Pancreas (tissue), 10 donors: ENCODE measurements around the gene BTG2. TPM values are rescaled to one million over a fixed set of nuclear protein-coding genes. Genes with fewer than 3 reads are reported as not detected.

ENCODE experiments used
- ATAC-seq, 4 donors: fragments of 200-7000 bp; cut with Tn5 transposase; one replicate each; pipeline versions ENCODE4 v1.8.0 to v1.9.1; 2020; ENCODE audit warnings: mild to moderate bottlenecking in 4 of 4, moderate library complexity in 4 of 4
- DNase-seq, 6 donors: peaks; one replicate each; pipeline ENCODE4 v3.0.0-alpha.2; 2020
- FAIRE-seq: peaks from 2 replicates; lab custom pipeline; 2012; peaks lifted over from hg19 to GRCh38; lab: Jason Lieb, UNC
- H3K27ac ChIP-seq, 4 donors: fragments of 200-600 bp; sonication (generic); 1 replicate in 3 of 4; 2 replicates in 1 of 4; pipeline versions ENCODE4 v1.5.0 to v1.8.0; 2020
- H3K27me3 ChIP-seq, 4 donors: fragments of 200-600 bp; one replicate each; pipeline ENCODE4 v1.8.0; 2021
- H3K36me3 ChIP-seq, 3 donors: fragments of 200-600 bp; sonication (generic) in 1 of 3; one replicate each; pipeline versions ENCODE4 v1.5.0 to v1.8.0; 2020 to 2021
- H3K4me1 ChIP-seq, 3 donors: fragments of 200-600 bp; one replicate each; pipeline ENCODE4 v1.8.0; 2021
- H3K4me3 ChIP-seq, 4 donors: fragments of 200-600 bp; sonication (generic) in 2 of 4; one replicate each; pipeline versions ENCODE4 v1.5.0 to v1.8.0; 2020 to 2021
- H3K9me3 ChIP-seq, 4 donors: fragments of 200-600 bp; one replicate each; pipeline ENCODE4 v1.8.0; 2021
- WGBS, 2 donors: extraction: QIAGEN DNeasy Blood & Tissue Kit; methylation state at CpG; one replicate each; pipeline ENCODE4 v1.1.7; 2013; 5-methylcytosine and 5-hydroxymethylcytosine counted together
- intact Hi-C, 3 donors: fragments of 100-400 bp; cut with DNase I; formaldehyde crosslinking; loops; one replicate each; pipeline versions ENCODE4 v1.11.1 to v1.14.2; 2022
- polyA plus RNA-seq, 2 donors: library from polyadenylated mRNA; stranded (reverse); fragments of 200-250 nt; gene quantifications; one replicate each; pipeline ENCODE4 v1.2.3, GENCODE V29; 2013
- total RNA-seq, 6 donors: library from RNA; stranded (reverse); fragmentation: NEBNext Ultra II Directional in 4 of 6; extraction: Animal tissue kit (Norgen Biotek cat#: 25700) in 4 of 6; gene quantifications; one replicate each; pipeline versions ENCODE4 v1.2.1 to v1.2.4, GENCODE V29; 2021 to 2023
- TF ChIP-seq, protein P1 (sequence below), 4 donors: fragments of 200-600 bp; sonication (generic) in 3 of 4; IDR thresholded peaks; one replicate each; pipeline versions ENCODE4 v1.5.0 to v1.8.0; 2021; ENCODE audit warnings: antibody characterized with exemption in 4 of 4
- donor health status: healthy with polysubstance abuse.
- donor health status: DM: no; HTN: no; CAD: no; lungs with moderate emphysema.
- donor health status: DM: no; HTN: no; CAD: no.
- donor health status: control.
- donor health status: control.
- donor health status: Bipolar disorder and iron deficiency.
- donor health status: DM: yes; HTN: yes; CAD: no.
- donor health status: DM: no; HTN: no; CAD: no.
- donor health status: DM: no; HTN: no; CAD: no.
- donor health status: DM: yes; HTN: yes; CAD: no.

BTG2 gene
- total and polyA plus RNA-seq, 8 donors, result 83.1 to 452 (median 192) TPM

DNA sequence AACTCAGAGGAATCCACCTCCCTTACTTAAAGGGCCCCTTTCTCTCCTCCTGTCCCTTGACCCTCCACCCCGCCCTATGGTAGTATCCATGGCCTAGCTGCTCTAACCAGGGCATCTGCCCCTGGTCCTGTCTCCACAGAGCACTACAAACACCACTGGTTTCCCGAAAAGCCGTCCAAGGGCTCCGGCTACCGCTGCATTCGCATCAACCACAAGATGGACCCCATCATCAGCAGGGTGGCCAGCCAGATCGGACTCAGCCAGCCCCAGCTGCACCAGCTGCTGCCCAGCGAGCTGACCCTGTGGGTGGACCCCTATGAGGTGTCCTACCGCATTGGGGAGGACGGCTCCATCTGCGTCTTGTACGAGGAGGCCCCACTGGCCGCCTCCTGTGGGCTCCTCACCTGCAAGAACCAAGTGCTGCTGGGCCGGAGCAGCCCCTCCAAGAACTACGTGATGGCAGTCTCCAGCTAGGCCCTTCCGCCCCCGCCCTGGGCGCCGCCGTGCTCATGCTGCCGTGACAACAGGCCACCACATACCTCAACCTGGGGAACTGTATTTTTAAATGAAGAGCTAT, 1.7 kb downstream of the BTG2 start:
- WGBS, 2 donors, result 43 to 44% methylated on average over 21 of the region's 21 CpGs
- H3K27me3 ChIP-seq, result no peaks in the 10 kb centered on the region
- DNase-seq (peak in 5 of 6 donors; percentile 67 to 90 (median 74)), ATAC-seq (peak in 3 of 4 donors; percentile 0 to 5 (median 2)), FAIRE-seq (no peak)
- no peaks in the 10 kb centered on the region for H3K9me3 ChIP-seq
- intact Hi-C loops, result no loop called here
- peak overlapping the region; percentile 96 to 100 (median 98) for H3K27ac ChIP-seq
- peaks cover 0 to 28% (median 13%) of the 10 kb centered on the region in 3 donors for H3K4me1 ChIP-seq
- TF ChIP-seq, protein P1, sequence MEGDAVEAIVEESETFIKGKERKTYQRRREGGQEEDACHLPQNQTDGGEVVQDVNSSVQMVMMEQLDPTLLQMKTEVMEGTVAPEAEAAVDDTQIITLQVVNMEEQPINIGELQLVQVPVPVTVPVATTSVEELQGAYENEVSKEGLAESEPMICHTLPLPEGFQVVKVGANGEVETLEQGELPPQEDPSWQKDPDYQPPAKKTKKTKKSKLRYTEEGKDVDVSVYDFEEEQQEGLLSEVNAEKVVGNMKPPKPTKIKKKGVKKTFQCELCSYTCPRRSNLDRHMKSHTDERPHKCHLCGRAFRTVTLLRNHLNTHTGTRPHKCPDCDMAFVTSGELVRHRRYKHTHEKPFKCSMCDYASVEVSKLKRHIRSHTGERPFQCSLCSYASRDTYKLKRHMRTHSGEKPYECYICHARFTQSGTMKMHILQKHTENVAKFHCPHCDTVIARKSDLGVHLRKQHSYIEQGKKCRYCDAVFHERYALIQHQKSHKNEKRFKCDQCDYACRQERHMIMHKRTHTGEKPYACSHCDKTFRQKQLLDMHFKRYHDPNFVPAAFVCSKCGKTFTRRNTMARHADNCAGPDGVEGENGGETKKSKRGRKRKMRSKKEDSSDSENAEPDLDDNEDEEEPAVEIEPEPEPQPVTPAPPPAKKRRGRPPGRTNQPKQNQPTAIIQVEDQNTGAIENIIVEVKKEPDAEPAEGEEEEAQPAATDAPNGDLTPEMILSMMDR (IDR thresholded peaks at IDR 0.05), result no peak
- H3K4me3 ChIP-seq, result peak overlapping the region; percentile 68 to 92 (median 81)
- H3K36me3 ChIP-seq, result peaks cover 5 to 25% (median 22%) of the 10 kb centered on the region in 3 donors

DNA sequence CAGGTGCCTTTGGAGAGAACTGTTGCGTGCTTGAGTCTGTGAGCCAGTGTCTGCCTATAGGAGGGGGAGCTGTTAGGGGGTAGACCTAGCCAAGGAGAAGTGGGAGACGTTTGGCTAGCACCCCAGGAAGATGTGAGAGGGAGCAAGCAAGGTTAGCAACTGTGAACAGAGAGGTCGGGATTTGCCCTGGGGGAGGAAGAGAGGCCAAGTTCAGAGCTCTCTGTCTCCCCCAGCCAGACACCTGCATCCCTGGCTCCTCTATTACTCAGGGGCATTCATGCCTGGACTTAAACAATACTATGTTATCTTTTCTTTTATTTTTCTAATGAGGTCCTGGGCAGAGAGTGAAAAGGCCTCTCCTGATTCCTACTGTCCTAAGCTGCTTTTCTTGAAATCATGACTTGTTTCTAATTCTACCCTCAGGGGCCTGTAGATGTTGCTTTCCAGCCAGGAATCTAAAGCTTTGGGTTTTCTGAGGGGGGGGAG, 2.4 kb downstream of the BTG2 start:
- FAIRE-seq, result no peak
- WGBS, 2 donors, result 20 to 31% methylated on average over 3 of the region's 3 CpGs
- H3K27ac ChIP-seq, result peak overlapping the region; percentile 96 to 100 (median 98)
- no peaks in the 10 kb centered on the region for H3K27me3 ChIP-seq
- peak overlapping the region; percentile 68 to 92 (median 81) for H3K4me3 ChIP-seq
- no peaks in the 10 kb centered on the region for H3K9me3 ChIP-seq
- peaks cover 0 to 26% (median 11%) of the 10 kb centered on the region in 3 donors for H3K4me1 ChIP-seq
- ATAC-seq, result no peak
- TF ChIP-seq, protein P1 (IDR thresholded peaks at IDR 0.05), result no peak
- intact Hi-C loops, result no loop called here
- no peak for DNase-seq
- peaks cover 5 to 25% (median 22%) of the 10 kb centered on the region in 3 donors for H3K36me3 ChIP-seq

DNA sequence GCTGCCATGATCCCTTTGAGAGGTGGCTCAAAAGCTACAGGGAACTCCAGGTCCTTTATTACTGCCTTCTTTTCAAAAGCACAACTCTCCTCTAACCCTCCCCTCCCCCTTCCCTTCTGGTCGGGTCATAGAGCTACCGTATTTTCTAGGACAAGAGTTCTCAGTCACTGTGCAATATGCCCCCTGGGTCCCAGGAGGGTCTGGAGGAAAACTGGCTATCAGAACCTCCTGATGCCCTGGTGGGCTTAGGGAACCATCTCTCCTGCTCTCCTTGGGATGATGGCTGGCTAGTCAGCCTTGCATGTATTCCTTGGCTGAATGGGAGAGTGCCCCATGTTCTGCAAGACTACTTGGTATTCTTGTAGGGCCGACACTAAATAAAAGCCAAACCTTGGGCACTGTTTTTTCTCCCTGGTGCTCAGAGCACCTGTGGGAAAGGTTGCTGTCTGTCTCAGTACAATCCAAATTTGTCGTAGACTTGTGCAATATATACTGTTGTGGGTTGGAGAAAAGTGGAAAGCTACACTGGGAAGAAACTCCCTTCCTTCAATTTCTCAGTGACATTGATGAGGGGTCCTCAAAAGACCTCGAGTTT, 3.1 kb downstream of the BTG2 start:
- Histone ChIP-seq H3K9me3 (no peaks in the 10 kb centered on the region), H3K27ac (peak overlapping the region; percentile 96 to 100 (median 98)), H3K36me3 (peaks cover 5 to 25% (median 22%) of the 10 kb centered on the region in 3 donors), H3K27me3 (no peaks in the 10 kb centered on the region), H3K4me3 (peak overlapping the region in 3 of 4 donors; percentile 68 to 92 (median 70)), H3K4me1 (peaks cover 0 to 19% (median 3%) of the 10 kb centered on the region in 3 donors)
- TF ChIP-seq, protein P1 (IDR thresholded peaks at IDR 0.05), result no peak
- ATAC-seq, result peak in 1 of 4 donors; percentile 0
- FAIRE-seq, result no peak
- no peak for DNase-seq
- intact Hi-C loops, result no loop called here
- 30 to 34% methylated on average over 5 of the region's 5 CpGs for WGBS, 2 donors

DNA sequence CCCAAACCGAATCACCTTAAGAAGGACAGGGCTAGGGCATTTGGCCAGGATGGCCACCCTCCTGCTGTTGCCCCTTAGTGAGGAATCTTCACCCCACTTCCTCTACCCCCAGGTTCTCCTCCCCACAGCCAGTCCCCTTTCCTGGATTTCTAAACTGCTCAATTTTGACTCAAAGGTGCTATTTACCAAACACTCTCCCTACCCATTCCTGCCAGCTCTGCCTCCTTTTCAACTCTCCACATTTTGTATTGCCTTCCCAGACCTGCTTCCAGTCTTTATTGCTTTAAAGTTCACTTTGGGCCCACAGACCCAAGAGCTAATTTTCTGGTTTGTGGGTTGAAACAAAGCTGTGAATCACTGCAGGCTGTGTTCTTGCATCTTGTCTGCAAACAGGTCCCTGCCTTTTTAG, 3.6 kb downstream of the BTG2 start:
- peak overlapping the region in 3 of 4 donors; percentile 68 to 92 (median 70) for H3K4me3 ChIP-seq
- peaks cover 0 to 14% (median 0%) of the 10 kb centered on the region in 3 donors for H3K4me1 ChIP-seq
- no peak for FAIRE-seq
- peak overlapping the region in 3 of 4 donors; percentile 96 to 100 (median 98) for H3K27ac ChIP-seq
- TF ChIP-seq, protein P1 (IDR thresholded peaks at IDR 0.05), result no peak
- DNase-seq, result peak in 1 of 6 donors; percentile 45
- H3K9me3 ChIP-seq, result no peaks in the 10 kb centered on the region
- intact Hi-C loops, result no loop called here
- H3K36me3 ChIP-seq, result peaks cover 5 to 25% (median 22%) of the 10 kb centered on the region in 3 donors
- no peak for ATAC-seq
- H3K27me3 ChIP-seq, result no peaks in the 10 kb centered on the region
- 28 to 40% methylated on average over 1 of the region's 1 CpG for WGBS, 2 donors
